Uterus (tissue), 2 donors: ENCODE measurements around the gene ATP2A2.

ENCODE experiments used
- CTCF ChIP-seq, 4 experiments: fragments of 200-600 bp in 2 of 4; fragments of 450-650 bp in 2 of 4; sonication (generic) in 2 of 4; IDR thresholded peaks; one replicate each; pipeline ENCODE4 v1.5.1; 2016 to 2019; ENCODE audit warnings: antibody characterized with exemption in 4 of 4, mild to moderate bottlenecking in 2 of 4, moderate library complexity in 1 of 4
- POLR2A ChIP-seq, 2 donors: fragments of 450-650 bp; IDR thresholded peaks; one replicate each; pipeline ENCODE4 v1.6.1; 2016; ENCODE audit warnings: antibody characterized with exemption in 2 of 2, mild to moderate bottlenecking in 1 of 2, moderate library complexity in 1 of 2

- no peak for TF ChIP-seq CTCF (IDR thresholded peaks at IDR 0.05)
- TF ChIP-seq POLR2A (IDR thresholded peaks at IDR 0.05): no peak
These were observed 10.7 kb upstream of the ATP2A2 start for GRCh38 chr12:110270125-110270962.
